IMR-90 (cell line): ENCODE results near the gene DPAGT1. TPM values are rescaled to one million over a fixed set of nuclear protein-coding genes. Genes with fewer than 3 reads are reported as not detected.

Experiments
- ATAC-seq: fragments of 200-7000 bp; cut with Tn5 transposase; 2 replicates; pipeline ENCODE4 v1.9.1; 2020; ENCODE audit warnings: low read depth, mild to moderate bottlenecking, moderate library complexity
- BruUV-seq: library from RNA; stranded (reverse); fragments of 400-500 nt; replicated peaks from 2 replicates; lab custom pipeline; 2021; lab: Mats Ljungman, UMichigan
- CTCF ChIA-PET: fragments of 300-600 bp; formaldehyde crosslinking; extraction: SDS; loops from one replicate; lab custom pipeline; 2021; ENCODE audit warnings: antibody characterized with exemption; lab: Yijun Ruan, JAX
- POLR2A ChIA-PET: fragments of 300-600 bp; sonication (Branson Sonifier 250); formaldehyde crosslinking; loops from one replicate; lab custom pipeline; 2022; ENCODE audit warnings: antibody characterized with exemption; ENCODE audit not compliant: unreplicated experiment; lab: Charles Lee
- DNase-seq: peaks from one replicate; pipeline ENCODE4 v3.0.0; 2013
- H2AFZ ChIP-seq: replicated peaks from 2 replicates; pipeline ENCODE3; 2013; ENCODE audit warnings: low read length, mild to moderate bottlenecking; ENCODE audit not compliant: poor library complexity
- H2AK5ac ChIP-seq: 2 replicates; pipeline ENCODE4 v1.6.1; 2013; ENCODE audit warnings: low read depth, low read length, inconsistent platforms
- H2AK9ac ChIP-seq: replicated peaks from 2 replicates; pipeline ENCODE3; 2013; ENCODE audit warnings: mild to moderate bottlenecking, low read depth, low read length, moderate library complexity; ENCODE audit not compliant: poor library complexity
- H2BK120ac ChIP-seq: 2 replicates; pipeline ENCODE4 v1.6.1; 2013; ENCODE audit warnings: low read depth, low read length, inconsistent platforms
- H2BK15ac ChIP-seq: 3 replicates; pipeline ENCODE4 v1.6.1; 2013; ENCODE audit warnings: low read depth, low read length, inconsistent platforms
- H2BK20ac ChIP-seq: 2 replicates; pipeline ENCODE4 v1.6.1; 2013; ENCODE audit warnings: low read depth, mild to moderate bottlenecking, inconsistent platforms, low read length, moderate library complexity
- H2BK5ac ChIP-seq: 2 replicates; pipeline ENCODE4 v1.6.1; 2013; ENCODE audit warnings: mild to moderate bottlenecking, low read depth, low read length, inconsistent platforms; ENCODE audit not compliant: poor library complexity, severe bottlenecking
- H3K14ac ChIP-seq: replicated peaks from 2 replicates; pipeline ENCODE4 v1.6.1; 2013; ENCODE audit warnings: low read depth, low read length, inconsistent platforms
- H3K18ac ChIP-seq: 2 replicates; pipeline ENCODE4 v1.6.1; 2013; ENCODE audit warnings: low read depth, low read length, control low read depth
- H3K23ac ChIP-seq: 2 replicates; pipeline ENCODE4 v1.6.1; 2013; ENCODE audit warnings: low read depth, low read length, inconsistent platforms
- H3K27ac ChIP-seq: 2 replicates; pipeline ENCODE4 v1.5.1; 2013; ENCODE audit warnings: mild to moderate bottlenecking, control low read depth, low read length; ENCODE audit not compliant: insufficient read depth
- H3K27me3 ChIP-seq: 2 replicates; pipeline ENCODE4 v1.6.1; 2013; ENCODE audit warnings: low read length; ENCODE audit not compliant: control insufficient read depth, insufficient read depth
- H3K36me3 ChIP-seq: 2 replicates; pipeline ENCODE4 v1.6.1; 2013; ENCODE audit warnings: low read length, mixed read lengths; ENCODE audit not compliant: control insufficient read depth, insufficient read depth
- H3K4ac ChIP-seq: 2 replicates; pipeline ENCODE4 v1.6.1; 2013; ENCODE audit warnings: low read depth, low read length, inconsistent platforms
- H3K4me1 ChIP-seq: 2 replicates; pipeline ENCODE4 v1.6.1; 2013; ENCODE audit warnings: low read length, mixed read lengths; ENCODE audit not compliant: control insufficient read depth, insufficient read depth
- H3K4me2 ChIP-seq: 2 replicates; pipeline ENCODE4 v1.6.1; 2013; ENCODE audit warnings: low read depth, mild to moderate bottlenecking, control low read depth, low read length, moderate library complexity
- H3K4me3 ChIP-seq: 2 replicates; pipeline ENCODE4 v1.5.1; 2013; ENCODE audit warnings: low read depth, mild to moderate bottlenecking, control low read depth, low read length, moderate library complexity; ENCODE audit not compliant: insufficient read depth
- H3K56ac ChIP-seq: 2 replicates; pipeline ENCODE4 v1.6.1; 2013; ENCODE audit warnings: low read length, inconsistent platforms; ENCODE audit not compliant: insufficient read depth; ENCODE audit errors: extremely low read depth
- H3K79me1 ChIP-seq, 2 experiments: 2 replicates each; pipeline ENCODE4 v1.6.1; 2013; ENCODE audit warnings: low read length in 2 of 2, inconsistent platforms in 1 of 2, low read depth in 1 of 2
- H3K9ac ChIP-seq: 2 replicates; pipeline ENCODE4 v1.6.1; 2013; ENCODE audit warnings: low read depth, low read length, control low read depth
- H3K9me1 ChIP-seq: 2 replicates; pipeline ENCODE4 v1.6.1; 2013; ENCODE audit warnings: low read length, inconsistent platforms; ENCODE audit not compliant: insufficient read depth
- H3K9me3 ChIP-seq: 2 replicates; pipeline ENCODE4 v1.6.1; 2013; ENCODE audit warnings: low read length; ENCODE audit not compliant: control insufficient read depth, insufficient read depth
- H4K20me1 ChIP-seq: 2 replicates; pipeline ENCODE4 v1.6.1; 2013; ENCODE audit warnings: low read length, inconsistent platforms; ENCODE audit not compliant: insufficient read depth
- H4K5ac ChIP-seq: 2 replicates; pipeline ENCODE4 v1.6.1; 2013; ENCODE audit warnings: mild to moderate bottlenecking, low read depth, low read length, control low read depth
- H4K8ac ChIP-seq, 2 experiments: 2 replicates each; pipeline ENCODE4 v1.6.1; 2013; ENCODE audit warnings: low read depth in 2 of 2, low read length in 2 of 2, control low read depth in 1 of 2, inconsistent platforms in 1 of 2
- H4K91ac ChIP-seq: 2 replicates; pipeline ENCODE4 v1.6.1; 2013; ENCODE audit warnings: low read depth, low read length, inconsistent platforms; ENCODE audit not compliant: insufficient read depth
- BHLHE40 ChIP-seq: fragments of 150-350 bp; IDR thresholded peaks from 2 replicates; pipeline ENCODE4 v1.6.1; 2016; ENCODE audit warnings: mild to moderate bottlenecking, low read depth, low read length
- CEBPB ChIP-seq: IDR thresholded peaks from 2 replicates; pipeline ENCODE4 v1.6.1; 2012; ENCODE audit warnings: low read depth, low read length, improper control_type of control experiment
- CHD1 ChIP-seq: IDR thresholded peaks from 2 replicates; pipeline ENCODE4 v1.6.1; 2012; ENCODE audit warnings: low read depth, low read length, improper control_type of control experiment
- CTCF ChIP-seq: conservative IDR thresholded peaks from 2 replicates; pipeline ENCODE4 v1.5.1; 2012; ENCODE audit warnings: mild to moderate bottlenecking, low read depth, low read length, improper control_type of control experiment
- ELK1 ChIP-seq: fragments of 150-350 bp; IDR thresholded peaks from 2 replicates; pipeline ENCODE4 v1.6.1; 2016; ENCODE audit warnings: low read depth, mild to moderate bottlenecking, low read length, moderate library complexity, borderline replicate concordance
- MAZ ChIP-seq: IDR thresholded peaks from 2 replicates; pipeline ENCODE4 v1.6.1; 2012; ENCODE audit warnings: low read depth, mild to moderate bottlenecking, low read length, improper control_type of control experiment, moderate library complexity, borderline replicate concordance
- MXI1 ChIP-seq: IDR thresholded peaks from 2 replicates; pipeline ENCODE4 v1.6.1; 2012; ENCODE audit warnings: low read depth, mild to moderate bottlenecking, low read length, moderate library complexity, borderline replicate concordance
- NFE2L2 ChIP-seq: fragments of 150-350 bp; IDR thresholded peaks from 2 replicates; pipeline ENCODE4 v1.6.1; 2016; ENCODE audit warnings: low read depth, mild to moderate bottlenecking, low read length
- POLR2A ChIP-seq: IDR thresholded peaks from 2 replicates; pipeline ENCODE4 v1.6.1; 2012; ENCODE audit warnings: mild to moderate bottlenecking, low read depth, low read length
- RAD21 ChIP-seq: IDR thresholded peaks from 2 replicates; pipeline ENCODE4 v1.6.1; 2012; ENCODE audit warnings: low read length, improper control_type of control experiment
- RCOR1 ChIP-seq: IDR thresholded peaks from 2 replicates; pipeline ENCODE4 v1.6.1; 2012; ENCODE audit warnings: mild to moderate bottlenecking, low read length, improper control_type of control experiment; ENCODE audit not compliant: insufficient replicate concordance
- RFX5 ChIP-seq: IDR thresholded peaks from 2 replicates; pipeline ENCODE4 v1.8.0; 2012; ENCODE audit warnings: low read depth, mild to moderate bottlenecking, low read length, moderate library complexity
- SMC3 ChIP-seq: fragments of 150-350 bp; IDR thresholded peaks from 2 replicates; pipeline ENCODE4 v1.6.1; 2016; ENCODE audit warnings: low read depth, mild to moderate bottlenecking, antibody characterized with exemption, low read length, moderate library complexity
- WGBS, 2 experiments: methylation state at CpG; one replicate each; pipeline versions ENCODE4 v1.1.5 to v1.1.7; 2013; ENCODE audit warnings: missing lambda C conversion rate in 2 of 2; ENCODE audit not compliant: insufficient read length in 1 of 2; ENCODE audit errors: extremely low coverage in 2 of 2; 5-methylcytosine and 5-hydroxymethylcytosine counted together
- dilution Hi-C: fragments of 300-500 bp; cut with HindIII; formaldehyde crosslinking; loops from one replicate; pipeline ENCODE4 v1.14.3; 2018; ENCODE audit warnings: low sequenced_read_pairs; ENCODE audit not compliant: unreplicated experiment
- in situ Hi-C: fragments of 300-500 bp; cut with MboI; formaldehyde crosslinking; loops from 3 replicates; pipeline ENCODE4 v1.14.3; 2019; ENCODE audit warnings: low sequenced_read_pairs, inconsistent platforms, mixed read lengths
- intact Hi-C: fragments of 100-400 bp; cut with micrococcal nuclease; formaldehyde crosslinking; loops from 2 replicates; pipeline ENCODE4 v1.10.0; 2022
- polyA plus RNA-seq, 3 experiments: library from polyadenylated mRNA; depleted of rRNA; stranded (reverse); fragments of >200 nt; gene quantifications; 2 replicates each; pipeline ENCODE4 v1.2.3, GENCODE V29; 2012; ENCODE audit warnings: low replicate concordance in 1 of 3
- total RNA-seq: library from RNA; depleted of rRNA; stranded (reverse); fragments of >200 nt; gene quantifications from 2 replicates; pipeline ENCODE4 v1.2.3, GENCODE V29; 2012
- TF ChIP-seq, protein P1 (sequence below): fragments of 150-350 bp; IDR thresholded peaks from 2 replicates; pipeline ENCODE4 v1.6.1; 2017; ENCODE audit warnings: mild to moderate bottlenecking, antibody characterized with exemption, low read length, low read depth

Gene DPAGT1
- total and polyA plus RNA-seq, 2 of the 4 experiments (the other 2 are of a cell fraction): 15.2 to 53.4 TPM

GRCh38 chr11:119145551-119145950 lies 43.9 kb upstream of the DPAGT1 start:
- BruUV-seq: no TSS peak
- ATAC-seq: no peak
- Histone ChIP-seq H2AK5ac (no peak overlapping the region), H3K4ac (no peak overlapping the region), H4K91ac (no peak overlapping the region), H4K5ac (no peak overlapping the region), H4K8ac (no peak overlapping the region), H3K14ac (no peak overlapping the region), H3K56ac (no peak overlapping the region), H3K27me3 (peaks cover 30% of the 10 kb centered on the region), H2AK9ac (no peak overlapping the region), H3K4me3 (no peak overlapping the region), H3K27ac (no peak overlapping the region), H2BK120ac (no peak overlapping the region), H3K36me3 (no peaks in the 10 kb centered on the region), H4K20me1 (no peaks in the 10 kb centered on the region), H2BK15ac (no peak overlapping the region), H3K4me1 (0 out of 2 replicates have a peak, but pooled peaks cover 2% of the 10 kb centered on the region), H3K18ac (no peak overlapping the region), H2AFZ (no peak overlapping the region), H2BK5ac (no peak overlapping the region), H3K79me1 (no peaks in the 10 kb centered on the region), H2BK20ac (no peak overlapping the region), H3K4me2 (no peak overlapping the region), H3K9me3 (no peaks in the 10 kb centered on the region), H3K23ac (no peak overlapping the region), H3K9ac (no peak overlapping the region), H3K9me1 (no peaks in the 10 kb centered on the region; the same call in 1 of the 2 replicates)
- ChIA-PET POLR2A (no interaction called here), CTCF (interaction anchor here (0.7 to 1.2 kb wide), 10 partner anchors 10 to 193 kb away, joined by 3 to 6 read pairs (median 3); partner anchors contain the start of gene DPAGT1)
- TF ChIP-seq CEBPB (no peak), BHLHE40 (no peak), MAZ (no peak), NFE2L2 (no peak), RFX5 (no peak), SMC3 (no peak), ELK1 (no peak), RCOR1 (no peak), CHD1 (no peak), CTCF (no peak), POLR2A (no peak), MXI1 (no peak), RAD21 (no peak)
- TF ChIP-seq, protein P1, sequence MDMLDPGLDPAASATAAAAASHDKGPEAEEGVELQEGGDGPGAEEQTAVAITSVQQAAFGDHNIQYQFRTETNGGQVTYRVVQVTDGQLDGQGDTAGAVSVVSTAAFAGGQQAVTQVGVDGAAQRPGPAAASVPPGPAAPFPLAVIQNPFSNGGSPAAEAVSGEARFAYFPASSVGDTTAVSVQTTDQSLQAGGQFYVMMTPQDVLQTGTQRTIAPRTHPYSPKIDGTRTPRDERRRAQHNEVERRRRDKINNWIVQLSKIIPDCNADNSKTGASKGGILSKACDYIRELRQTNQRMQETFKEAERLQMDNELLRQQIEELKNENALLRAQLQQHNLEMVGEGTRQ: no peak
- no peak for DNase-seq
- WGBS, 2 experiments: 44% methylated on average over 3 of the region's 3 CpGs; no CpG with 5 or more reads in 1 of the 2 experiments
- intact Hi-C loops (loop anchor here (1.0 to 5.0 kb wide), 3 partner anchors 52 to 192 kb away; no protein-coding TSS in a partner anchor), dilution Hi-C loops (no loop called here), in situ Hi-C loops (no loop called here)
